Muscle layer of duodenum (tissue), 2 donors: Measurements from ENCODE around the gene LBX2.
A peak's percentile ranks its signal among the peaks of the same experiment; 100 is the strongest.

Source experiments
- H3K27ac ChIP-seq: one replicate; pipeline ENCODE4 v1.7.0; 2013; ENCODE audit warnings: mild to moderate bottlenecking, low read length
- H3K27me3 ChIP-seq: one replicate; pipeline ENCODE4 v1.7.0; 2013; ENCODE audit warnings: low read depth, mild to moderate bottlenecking, control low read depth, low read length
- H3K36me3 ChIP-seq, 2 donors: one replicate each; pipeline ENCODE4 v1.7.0; 2013; ENCODE audit warnings: low read length in 2 of 2, control low read depth in 1 of 2, mild to moderate bottlenecking in 1 of 2; ENCODE audit not compliant: insufficient read depth in 2 of 2, control insufficient read depth in 1 of 2
- H3K4me1 ChIP-seq, 2 donors: one replicate each; pipeline ENCODE4 v1.7.0; 2013; ENCODE audit warnings: low read length in 2 of 2, mild to moderate bottlenecking in 2 of 2, control low read depth in 1 of 2, moderate library complexity in 1 of 2; ENCODE audit not compliant: insufficient read depth in 2 of 2, control insufficient read depth in 1 of 2
- H3K4me3 ChIP-seq, 2 donors: one replicate each; pipeline ENCODE4 v1.7.0; 2013; ENCODE audit warnings: low read length in 2 of 2, low read depth in 1 of 2, mild to moderate bottlenecking in 1 of 2
- H3K9me3 ChIP-seq, 2 donors: one replicate each; pipeline ENCODE4 v1.7.0; 2013; ENCODE audit warnings: low read length in 2 of 2, control low read depth in 1 of 2, mild to moderate bottlenecking in 1 of 2; ENCODE audit not compliant: control insufficient read depth in 1 of 2
- donor health status: healthy.

LBX2 gene

GRCh38 chr2:74533464-74533863 is 34.1 kb upstream of the LBX2 start:
- no peaks in the 10 kb centered on the region for H3K9me3 ChIP-seq

GRCh38 chr2:74532222-74532621 is 32.8 kb upstream of the LBX2 start:
- H3K27me3 ChIP-seq: no peaks in the 10 kb centered on the region
- H3K4me1 ChIP-seq: peaks cover 16 to 25% of the 10 kb centered on the region in 2 donors
- no peak overlapping the region for H3K4me3 ChIP-seq
- H3K9me3 ChIP-seq: no peaks in the 10 kb centered on the region
- H3K36me3 ChIP-seq: peaks cover 10 to 23% of the 10 kb centered on the region in 2 donors
- no peak overlapping the region for H3K27ac ChIP-seq

More at GRCh38 chr2:74533464-74533863, 34.1 kb upstream of the LBX2 start:
- Histone ChIP-seq H3K4me1 (peaks cover 14 to 17% of the 10 kb centered on the region in 2 donors), H3K36me3 (peaks cover 5 to 12% of the 10 kb centered on the region in 2 donors), H3K27ac (no peak overlapping the region), H3K4me3 (no peak overlapping the region), H3K27me3 (no peaks in the 10 kb centered on the region)

- Histone ChIP-seq H3K4me1 (peaks cover 16 to 25% of the 10 kb centered on the region in 2 donors), H3K27ac (no peak overlapping the region), H3K9me3 (no peaks in the 10 kb centered on the region), H3K36me3 (peaks cover 15 to 29% of the 10 kb centered on the region in 2 donors), H3K27me3 (no peaks in the 10 kb centered on the region), H3K4me3 (peak overlapping the region in 1 of 2 donors; percentile 96)
These were observed 32.3 kb upstream of the LBX2 start for GRCh38 chr2:74531666-74532065.

GRCh38 chr2:74530239-74531187 is 31.1 kb upstream of the LBX2 start:
- H3K4me1 ChIP-seq: peaks cover 16 to 25% of the 10 kb centered on the region in 2 donors
- H3K9me3 ChIP-seq: no peaks in the 10 kb centered on the region
- H3K27ac ChIP-seq: peak overlapping the region; percentile 70
- H3K27me3 ChIP-seq: no peaks in the 10 kb centered on the region
- peaks cover 18 to 40% of the 10 kb centered on the region in 2 donors for H3K36me3 ChIP-seq
- H3K4me3 ChIP-seq: peak overlapping the region; percentile 96 to 99

- Histone ChIP-seq H3K4me3 (peak within 1 kb of the TSS; percentile 96 to 99), H3K27me3 (no peaks in the 10 kb centered on the region), H3K27ac (peak within 1 kb of the TSS; percentile 81), H3K36me3 (peaks cover 18 to 42% of the 10 kb centered on the region in 2 donors), H3K4me1 (peaks cover 16 to 25% of the 10 kb centered on the region in 2 donors), H3K9me3 (no peaks in the 10 kb centered on the region)
These were observed 30.2 kb upstream of the LBX2 start, which contains the start of the genes AUP1 and HTRA2 for GRCh38 chr2:74529357-74530238. AUP1 (minus strand) TSS chr2:74529706; CDS start chr2:74529629, 77 bp downstream. HTRA2 (plus strand) TSS chr2:74529933; CDS start chr2:74530007, 74 bp downstream.

- H3K27ac ChIP-seq: peak overlapping the region; percentile 81
- H3K36me3 ChIP-seq: peaks cover 18 to 42% of the 10 kb centered on the region in 2 donors
- H3K9me3 ChIP-seq: no peaks in the 10 kb centered on the region
- no peaks in the 10 kb centered on the region for H3K27me3 ChIP-seq
- H3K4me1 ChIP-seq: peaks cover 16 to 25% of the 10 kb centered on the region in 2 donors
- peak overlapping the region; percentile 96 to 99 for H3K4me3 ChIP-seq
These were observed 29.4 kb upstream of the LBX2 start for GRCh38 chr2:74528600-74529356.

- H3K9me3 ChIP-seq: no peaks in the 10 kb centered on the region
- H3K4me1 ChIP-seq: peaks cover 16 to 25% of the 10 kb centered on the region in 2 donors
- no peak overlapping the region for H3K27ac ChIP-seq
- H3K36me3 ChIP-seq: peaks cover 13 to 35% of the 10 kb centered on the region in 2 donors
- no peak overlapping the region for H3K4me3 ChIP-seq
- H3K27me3 ChIP-seq: no peaks in the 10 kb centered on the region
These were observed 28.3 kb upstream of the LBX2 start for GRCh38 chr2:74527741-74528140.

- Histone ChIP-seq H3K4me1 (peaks cover 16 to 25% of the 10 kb centered on the region in 2 donors), H3K36me3 (peaks cover 13 to 30% of the 10 kb centered on the region in 2 donors), H3K27ac (no peak overlapping the region), H3K4me3 (no peak overlapping the region), H3K27me3 (no peaks in the 10 kb centered on the region), H3K9me3 (no peaks in the 10 kb centered on the region)
These were observed 27.3 kb upstream of the LBX2 start for GRCh38 chr2:74526649-74527230.

GRCh38 chr2:74525717-74526648 is 26.6 kb upstream of the LBX2 start, which contains the start of gene DQX1:
DQX1 (minus strand) TSS chr2:74526231; CDS start chr2:74525729, 502 bp downstream.
- Histone ChIP-seq H3K27me3 (no peaks in the 10 kb centered on the region), H3K27ac (peak within 1 kb of the TSS; percentile 74), H3K4me3 (peak within 1 kb of the TSS in 1 of 2 donors; percentile 21), H3K36me3 (peaks cover 13 to 30% of the 10 kb centered on the region in 2 donors), H3K9me3 (no peaks in the 10 kb centered on the region), H3K4me1 (peaks cover 10 to 17% of the 10 kb centered on the region in 2 donors)
